ENCODE results near the gene ELF3.

- TF ChIP-seq POLR2AphosphoS5 (IDR thresholded peaks at IDR 0.05) (no peak), CTCF (IDR thresholded peaks at IDR 0.05) (no peak)
Observed at GRCh38 chr1:201988601-201989000, 21.8 kb upstream of the ELF3 start.
